ENCODE data around the gene MARCHF3.
A peak's percentile ranks its signal among the peaks of the same experiment; 100 is the strongest.
"Not testable (repeated sequence)": the region's sequence is repeated elsewhere in the genome, so short reads cannot be mapped to it uniquely, and the experiment has no call there.

The MARCHF3 gene

GRCh38 chr5:127051591-127051990, 21.2 kb upstream of the MARCHF3 start:
- DNase-seq (ENCODE audit: low read depth in 3 of 3), result no peak

- DNase-seq (ENCODE audit: low read depth in 3 of 3), result no peak
Observed at GRCh38 chr5:127046343-127047072, 16.1 kb upstream of the MARCHF3 start.

- no peak for DNase-seq (ENCODE audit: low read depth in 3 of 3)
Observed at GRCh38 chr5:127042593-127042992, 12.2 kb upstream of the MARCHF3 start.

- no peak for DNase-seq (ENCODE audit: low read depth in 3 of 3)
Observed at GRCh38 chr5:127041571-127041970, 11.2 kb upstream of the MARCHF3 start.

GRCh38 chr5:127040796-127041520, 10.6 kb upstream of the MARCHF3 start:
- no peak for DNase-seq (ENCODE audit: low read depth in 3 of 3)

- DNase-seq (ENCODE audit: low read depth in 3 of 3), result no peak
Observed at GRCh38 chr5:127038550-127038949, 8.2 kb upstream of the MARCHF3 start.

GRCh38 chr5:127031863-127032232, 1.5 kb upstream of the MARCHF3 start:
- DNase-seq (ENCODE audit: low read depth in 3 of 3), result no peak

GRCh38 chr5:127031147-127031862, 947 bp upstream of the MARCHF3 start:
- peak in 1 of 3 experiments; percentile 21 for DNase-seq (ENCODE audit: low read depth in 3 of 3)

GRCh38 chr5:127029581-127030258, 638 bp downstream of the MARCHF3 start:
- peak; percentile 24 to 44 (median 37) for DNase-seq (ENCODE audit: low read depth in 3 of 3)

- DNase-seq (ENCODE audit: low read depth in 3 of 3), result no peak
Observed at GRCh38 chr5:127028822-127029457, 1.4 kb downstream of the MARCHF3 start.

GRCh38 chr5:127027539-127027938, 2.8 kb downstream of the MARCHF3 start:
- no peak for DNase-seq (ENCODE audit: low read depth in 3 of 3)

- no peak for DNase-seq (ENCODE audit: low read depth in 3 of 3)
Observed at GRCh38 chr5:127026166-127026565, 4.2 kb downstream of the MARCHF3 start.

GRCh38 chr5:127025467-127025866, 4.9 kb downstream of the MARCHF3 start:
- DNase-seq (ENCODE audit: low read depth in 3 of 3), result no peak

- DNase-seq (ENCODE audit: low read depth in 3 of 3), result no peak
Observed at GRCh38 chr5:127024821-127025220, 5.5 kb downstream of the MARCHF3 start.

GRCh38 chr5:127023552-127024191, 6.7 kb downstream of the MARCHF3 start:
- DNase-seq (ENCODE audit: low read depth in 3 of 3), result not testable (repeated sequence)

GRCh38 chr5:127022846-127023245, 7.5 kb downstream of the MARCHF3 start:
- DNase-seq (ENCODE audit: low read depth in 3 of 3), result no peak

GRCh38 chr5:127019928-127020327, 10.4 kb downstream of the MARCHF3 start:
- no peak for DNase-seq (ENCODE audit: low read depth in 3 of 3)

GRCh38 chr5:127016722-127017121, 13.6 kb downstream of the MARCHF3 start:
- DNase-seq (ENCODE audit: low read depth in 3 of 3), result not testable (repeated sequence)

- DNase-seq (ENCODE audit: low read depth in 3 of 3), result no peak
Observed at GRCh38 chr5:127015716-127016115, 14.6 kb downstream of the MARCHF3 start.

- DNase-seq (ENCODE audit: low read depth in 3 of 3), result no peak
Observed at GRCh38 chr5:127014573-127014972, 15.8 kb downstream of the MARCHF3 start.

- DNase-seq (ENCODE audit: low read depth in 3 of 3), result no peak
Observed at GRCh38 chr5:127013407-127013806, 17.0 kb downstream of the MARCHF3 start.
